NB4 (cell line): ENCODE measurements around the gene ARIH1.
"Not testable (repeated sequence)": the region's sequence is repeated elsewhere in the genome, so short reads cannot be mapped to it uniquely, and the experiment has no call there.

Source experiments
- DNase-seq: peaks from one replicate; pipeline ENCODE4 v3.0.0; 2010; ENCODE audit warnings: low read depth
- H3K4me3 ChIP-seq: one replicate; pipeline ENCODE4 v1.5.1; 2011; ENCODE audit warnings: mild to moderate bottlenecking, low read depth, low read length, moderate library complexity
- MYC ChIP-seq: IDR thresholded peaks from 2 replicates; pipeline ENCODE4 v1.6.1; 2011; ENCODE audit warnings: low read depth, low read length
- POLR2A ChIP-seq: IDR thresholded peaks from 2 replicates; pipeline ENCODE4 v1.6.1; 2011; ENCODE audit warnings: mild to moderate bottlenecking; ENCODE audit not compliant: insufficient read length; ENCODE audit errors: extremely low read depth
- TF ChIP-seq, protein P1 (sequence below): IDR thresholded peaks from 2 replicates; pipeline ENCODE4 v1.6.1; 2011; ENCODE audit warnings: low read depth, low read length
- TF ChIP-seq, protein P2 (sequence below): IDR thresholded peaks from one replicate; pipeline ENCODE4 v1.5.1; 2012; ENCODE audit warnings: low read depth, low read length

Gene ARIH1

GRCh38 chr15:72609862-72610261 lies 135.7 kb downstream of the ARIH1 start:
- no peak overlapping the region for H3K4me3 ChIP-seq
- TF ChIP-seq POLR2A (no peak), MYC (no peak)
- TF ChIP-seq, protein P1, sequence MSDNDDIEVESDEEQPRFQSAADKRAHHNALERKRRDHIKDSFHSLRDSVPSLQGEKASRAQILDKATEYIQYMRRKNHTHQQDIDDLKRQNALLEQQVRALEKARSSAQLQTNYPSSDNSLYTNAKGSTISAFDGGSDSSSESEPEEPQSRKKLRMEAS: no peak
- TF ChIP-seq, protein P2, sequence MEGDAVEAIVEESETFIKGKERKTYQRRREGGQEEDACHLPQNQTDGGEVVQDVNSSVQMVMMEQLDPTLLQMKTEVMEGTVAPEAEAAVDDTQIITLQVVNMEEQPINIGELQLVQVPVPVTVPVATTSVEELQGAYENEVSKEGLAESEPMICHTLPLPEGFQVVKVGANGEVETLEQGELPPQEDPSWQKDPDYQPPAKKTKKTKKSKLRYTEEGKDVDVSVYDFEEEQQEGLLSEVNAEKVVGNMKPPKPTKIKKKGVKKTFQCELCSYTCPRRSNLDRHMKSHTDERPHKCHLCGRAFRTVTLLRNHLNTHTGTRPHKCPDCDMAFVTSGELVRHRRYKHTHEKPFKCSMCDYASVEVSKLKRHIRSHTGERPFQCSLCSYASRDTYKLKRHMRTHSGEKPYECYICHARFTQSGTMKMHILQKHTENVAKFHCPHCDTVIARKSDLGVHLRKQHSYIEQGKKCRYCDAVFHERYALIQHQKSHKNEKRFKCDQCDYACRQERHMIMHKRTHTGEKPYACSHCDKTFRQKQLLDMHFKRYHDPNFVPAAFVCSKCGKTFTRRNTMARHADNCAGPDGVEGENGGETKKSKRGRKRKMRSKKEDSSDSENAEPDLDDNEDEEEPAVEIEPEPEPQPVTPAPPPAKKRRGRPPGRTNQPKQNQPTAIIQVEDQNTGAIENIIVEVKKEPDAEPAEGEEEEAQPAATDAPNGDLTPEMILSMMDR: no peak
- no peak for DNase-seq

DNA sequence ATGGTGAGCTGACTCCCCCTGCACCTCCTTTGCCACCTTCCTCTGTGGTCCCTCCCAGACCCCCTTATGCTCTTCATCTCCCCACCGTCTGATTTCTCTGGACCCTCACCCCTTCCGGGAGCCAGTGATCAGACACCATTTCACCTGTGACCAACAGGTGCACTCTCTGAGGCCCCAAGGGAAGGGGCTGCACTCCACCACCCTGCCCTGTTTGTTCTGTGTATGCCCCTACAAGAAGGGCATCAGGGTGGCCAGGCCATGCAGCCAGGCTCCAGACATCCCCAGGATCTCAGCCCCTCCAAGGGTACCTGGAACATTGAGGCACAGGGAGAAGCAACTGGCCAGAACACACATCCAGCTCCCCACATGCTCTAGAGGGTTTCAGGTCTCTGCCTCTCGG lies 138.2 kb downstream of the ARIH1 start:
- DNase-seq, H3K4me3 ChIP-seq: not testable (repeated sequence)

GRCh38 chr15:72614810-72615532 lies 140.8 kb downstream of the ARIH1 start:
- no peak for DNase-seq
- no peak overlapping the region for H3K4me3 ChIP-seq
- TF ChIP-seq MYC (no peak), POLR2A (no peak)
- TF ChIP-seq, protein P2: no peak
- TF ChIP-seq, protein P1: no peak

- not testable (repeated sequence) for DNase-seq
These were observed 141.6 kb downstream of the ARIH1 start for GRCh38 chr15:72615533-72616233.

DNA sequence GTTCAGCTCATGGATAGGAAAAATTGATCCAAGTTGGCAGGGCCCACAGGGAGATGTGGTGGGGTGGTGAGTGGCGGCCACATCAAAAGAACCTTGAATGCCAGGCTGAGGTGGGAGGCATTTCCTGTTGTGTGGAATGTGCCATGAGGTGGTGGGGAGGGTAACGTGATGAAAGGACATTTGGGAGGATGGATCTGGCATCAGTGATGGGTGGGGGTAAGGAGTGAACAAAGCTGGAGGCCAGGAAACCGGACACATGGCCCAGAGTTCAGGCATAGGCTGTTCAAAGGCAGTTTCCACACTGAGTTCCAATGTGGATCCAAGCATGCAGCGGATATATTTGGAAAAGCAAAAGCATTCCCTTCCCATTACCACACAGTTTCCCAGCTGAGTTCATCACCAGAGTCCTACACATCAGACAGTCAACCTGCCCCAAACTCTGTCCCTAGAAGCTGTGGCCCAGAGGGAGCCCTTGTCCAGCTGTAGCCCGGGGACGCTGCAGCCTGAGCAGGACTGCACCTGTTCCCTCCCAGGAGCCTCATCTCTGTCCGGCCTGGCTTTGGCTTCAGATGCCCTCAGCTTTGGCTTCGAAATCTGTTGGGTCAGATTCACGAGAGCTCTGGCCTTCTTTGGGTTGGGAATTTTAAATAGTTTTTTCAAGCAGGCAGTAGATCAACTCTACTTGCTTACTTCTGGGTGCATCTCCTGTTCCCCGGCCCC lies 142.5 kb downstream of the ARIH1 start:
- no peak overlapping the region for H3K4me3 ChIP-seq
- TF ChIP-seq, protein P1: no peak
- TF ChIP-seq POLR2A (no peak), MYC (no peak)
- TF ChIP-seq, protein P2: no peak
- DNase-seq: no peak

More at GRCh38 chr15:72615533-72616233, 141.6 kb downstream of the ARIH1 start:
- H3K4me3 ChIP-seq: not testable (repeated sequence)

DNA sequence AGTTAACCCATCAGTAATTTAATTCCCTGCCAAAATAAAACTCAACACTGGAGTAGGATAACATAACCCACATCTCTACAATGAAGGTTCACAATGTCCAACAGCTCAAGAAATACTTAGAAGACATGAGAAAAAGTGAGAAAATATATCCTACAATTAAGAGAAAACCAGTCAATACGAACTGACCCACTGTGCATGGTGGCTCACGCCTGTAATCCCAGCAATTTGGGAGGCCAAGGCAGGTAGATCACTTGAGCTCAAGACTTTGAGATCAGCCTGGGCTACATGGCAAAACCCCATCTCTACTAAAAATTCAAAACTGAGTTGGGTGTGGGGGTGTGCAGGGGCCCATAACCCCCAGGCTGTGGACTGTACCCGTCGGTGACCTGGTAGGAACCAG lies 149.7 kb downstream of the ARIH1 start:
- not testable (repeated sequence) for DNase-seq, H3K4me3 ChIP-seq

- DNase-seq, H3K4me3 ChIP-seq: not testable (repeated sequence)
These were observed 152.0 kb downstream of the ARIH1 start for GRCh38 chr15:72626153-72626552.

GRCh38 chr15:72628249-72629067 lies 154.3 kb downstream of the ARIH1 start:
- not testable (repeated sequence) for DNase-seq, H3K4me3 ChIP-seq

GRCh38 chr15:72629068-72629570 lies 155.0 kb downstream of the ARIH1 start:
- H3K4me3 ChIP-seq, DNase-seq: not testable (repeated sequence)

GRCh38 chr15:72636519-72637282 lies 162.6 kb downstream of the ARIH1 start:
- not testable (repeated sequence) for H3K4me3 ChIP-seq
- DNase-seq: peak; percentile 75

GRCh38 chr15:72639759-72640483 lies 165.8 kb downstream of the ARIH1 start:
- DNase-seq, H3K4me3 ChIP-seq: not testable (repeated sequence)
